Measurements from ENCODE around the gene ATP5F1E. TPM values are rescaled to one million over a fixed set of nuclear protein-coding genes. Genes with fewer than 3 reads are reported as not detected.
A peak's percentile ranks its signal among the peaks of the same experiment; 100 is the strongest.

ATP5F1E gene
- total RNA-seq, 4 donors from 2014 or later: 27.1 to 38.2 (median 33.7) TPM

DNA sequence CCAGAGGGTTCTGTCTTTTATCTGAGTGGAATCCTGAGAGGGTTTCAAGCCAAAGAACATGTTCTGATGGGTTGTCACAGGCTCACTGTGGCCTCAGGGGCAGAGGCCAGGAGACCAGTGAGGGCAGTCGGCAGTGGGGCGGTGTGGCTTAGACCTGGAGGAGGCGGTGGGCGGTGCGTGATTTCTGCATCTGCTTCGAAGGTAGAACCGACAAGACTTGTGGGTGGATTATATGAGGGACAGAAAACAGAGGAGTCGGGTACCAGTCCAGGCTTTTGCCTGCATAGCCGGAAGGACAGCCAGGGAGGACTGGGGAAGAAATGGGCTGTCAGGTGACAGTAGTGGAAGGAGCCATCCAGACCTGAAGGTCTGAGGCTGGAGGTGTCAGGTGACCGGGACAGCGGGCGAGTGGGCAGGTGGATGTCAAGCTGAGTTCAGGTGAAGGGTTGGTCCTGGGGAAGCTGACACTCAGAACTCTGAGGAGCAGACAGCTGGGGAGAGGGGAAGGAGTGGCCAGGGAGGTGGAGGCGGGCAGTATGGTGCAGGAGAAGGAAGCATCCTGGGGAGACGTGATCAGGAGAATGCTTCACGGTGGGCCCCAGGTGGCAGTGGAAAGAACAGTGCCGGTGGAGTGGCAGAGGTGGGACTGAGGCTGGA lies 28.2 kb downstream of the ATP5F1E start:
- intact Hi-C loops (cut with DNase I; ENCODE audit: low total_unique reads): no loop called here
- TF ChIP-seq POLR2A (IDR thresholded peaks at IDR 0.05): no peak
- TF ChIP-seq, protein P1, sequence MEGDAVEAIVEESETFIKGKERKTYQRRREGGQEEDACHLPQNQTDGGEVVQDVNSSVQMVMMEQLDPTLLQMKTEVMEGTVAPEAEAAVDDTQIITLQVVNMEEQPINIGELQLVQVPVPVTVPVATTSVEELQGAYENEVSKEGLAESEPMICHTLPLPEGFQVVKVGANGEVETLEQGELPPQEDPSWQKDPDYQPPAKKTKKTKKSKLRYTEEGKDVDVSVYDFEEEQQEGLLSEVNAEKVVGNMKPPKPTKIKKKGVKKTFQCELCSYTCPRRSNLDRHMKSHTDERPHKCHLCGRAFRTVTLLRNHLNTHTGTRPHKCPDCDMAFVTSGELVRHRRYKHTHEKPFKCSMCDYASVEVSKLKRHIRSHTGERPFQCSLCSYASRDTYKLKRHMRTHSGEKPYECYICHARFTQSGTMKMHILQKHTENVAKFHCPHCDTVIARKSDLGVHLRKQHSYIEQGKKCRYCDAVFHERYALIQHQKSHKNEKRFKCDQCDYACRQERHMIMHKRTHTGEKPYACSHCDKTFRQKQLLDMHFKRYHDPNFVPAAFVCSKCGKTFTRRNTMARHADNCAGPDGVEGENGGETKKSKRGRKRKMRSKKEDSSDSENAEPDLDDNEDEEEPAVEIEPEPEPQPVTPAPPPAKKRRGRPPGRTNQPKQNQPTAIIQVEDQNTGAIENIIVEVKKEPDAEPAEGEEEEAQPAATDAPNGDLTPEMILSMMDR (IDR thresholded peaks at IDR 0.05 in 4 of 5, conservative IDR thresholded peaks at IDR 0.05 in 1 of 5): no peak
- Histone ChIP-seq H3K4me3 (no peak overlapping the region), H3K27ac (peak overlapping the region; percentile 29 to 82 (median 78)), H3K36me3 (peaks cover 0 to 16% of the 10 kb centered on the region in 2 donors), H3K4me1 (peaks cover 16 to 27% of the 10 kb centered on the region in 2 donors), H3K27me3 (no peaks in the 10 kb centered on the region), H3K9me3 (no peaks in the 10 kb centered on the region)
- no peak for DNase-seq
- in situ Hi-C loops (cut with MboI; ENCODE audit: low sequenced_read_pairs in 4 of 4): no loop called here
- no peak for ATAC-seq

DNA sequence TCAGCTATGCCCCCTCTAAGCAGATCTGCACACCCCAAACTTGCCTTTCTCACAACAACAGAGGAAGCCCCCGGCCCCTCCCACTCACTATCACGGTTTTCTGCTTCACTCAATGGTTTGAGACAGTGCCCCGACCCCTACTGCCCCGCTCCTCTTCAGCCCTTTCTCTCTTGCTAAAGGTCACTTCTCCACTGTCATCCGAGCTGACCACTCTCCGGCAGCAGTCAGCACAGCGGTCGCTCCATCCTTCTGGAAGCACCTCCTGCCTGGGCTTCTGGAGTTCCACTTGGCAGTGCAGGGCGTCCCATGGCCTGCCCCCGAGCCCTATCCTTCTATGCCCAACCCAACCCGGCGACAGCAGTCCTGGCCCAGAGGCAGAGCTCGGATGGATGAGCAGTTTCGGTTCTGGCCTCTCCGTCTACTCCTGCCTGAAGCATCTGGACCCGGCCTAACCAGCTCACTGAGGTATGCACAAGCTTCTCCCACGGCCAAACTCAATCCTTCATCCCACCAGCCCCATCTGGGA lies 29.2 kb downstream of the ATP5F1E start:
- Histone ChIP-seq H3K4me3 (no peak overlapping the region), H3K4me1 (peaks cover 16 to 27% of the 10 kb centered on the region in 2 donors), H3K9me3 (no peaks in the 10 kb centered on the region), H3K36me3 (peaks cover 0 to 23% of the 10 kb centered on the region in 2 donors), H3K27ac (peak overlapping the region in 1 of 4 donors; percentile 27), H3K27me3 (no peaks in the 10 kb centered on the region)
- no peak for ATAC-seq
- no peak for TF ChIP-seq POLR2A (IDR thresholded peaks at IDR 0.05)
- TF ChIP-seq, protein P1 (IDR thresholded peaks at IDR 0.05 in 4 of 5, conservative IDR thresholded peaks at IDR 0.05 in 1 of 5): no peak
- no peak for DNase-seq
- intact Hi-C loops (cut with DNase I; ENCODE audit: low total_unique reads) (no loop called here), in situ Hi-C loops (cut with MboI; ENCODE audit: low sequenced_read_pairs in 4 of 4) (no loop called here)

DNA sequence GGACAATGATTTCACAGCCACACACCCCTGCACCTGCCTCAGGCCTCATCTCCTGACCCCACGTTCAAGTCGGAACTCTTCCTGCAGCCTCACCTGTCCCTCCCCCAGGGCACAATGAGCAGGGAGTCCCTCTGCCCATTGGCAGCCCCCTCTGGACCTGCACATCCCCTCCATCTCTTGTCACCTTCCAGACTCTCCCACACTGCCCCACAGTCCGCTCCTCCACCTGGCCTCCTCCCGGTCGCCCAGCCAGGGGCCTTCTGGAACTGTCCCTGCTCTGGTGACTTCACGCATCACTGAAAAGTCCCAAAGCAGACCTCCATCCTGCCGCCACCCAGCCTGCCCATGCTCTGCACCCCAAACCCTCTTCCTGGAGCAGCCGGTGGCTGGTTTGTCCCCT lies 29.7 kb downstream of the ATP5F1E start:
- Histone ChIP-seq H3K27me3 (no peaks in the 10 kb centered on the region), H3K9me3 (no peaks in the 10 kb centered on the region), H3K4me1 (peaks cover 16 to 23% of the 10 kb centered on the region in 2 donors), H3K27ac (no peak overlapping the region), H3K36me3 (peaks cover 0 to 28% of the 10 kb centered on the region in 2 donors), H3K4me3 (no peak overlapping the region)
- DNase-seq (no peak), ATAC-seq (no peak)
- TF ChIP-seq, protein P1 (IDR thresholded peaks at IDR 0.05 in 4 of 5, conservative IDR thresholded peaks at IDR 0.05 in 1 of 5): no peak
- TF ChIP-seq POLR2A (IDR thresholded peaks at IDR 0.05): no peak
- intact Hi-C loops (cut with DNase I; ENCODE audit: low total_unique reads): no loop called here
- in situ Hi-C loops (cut with MboI; ENCODE audit: low sequenced_read_pairs in 4 of 4): no loop called here

DNA sequence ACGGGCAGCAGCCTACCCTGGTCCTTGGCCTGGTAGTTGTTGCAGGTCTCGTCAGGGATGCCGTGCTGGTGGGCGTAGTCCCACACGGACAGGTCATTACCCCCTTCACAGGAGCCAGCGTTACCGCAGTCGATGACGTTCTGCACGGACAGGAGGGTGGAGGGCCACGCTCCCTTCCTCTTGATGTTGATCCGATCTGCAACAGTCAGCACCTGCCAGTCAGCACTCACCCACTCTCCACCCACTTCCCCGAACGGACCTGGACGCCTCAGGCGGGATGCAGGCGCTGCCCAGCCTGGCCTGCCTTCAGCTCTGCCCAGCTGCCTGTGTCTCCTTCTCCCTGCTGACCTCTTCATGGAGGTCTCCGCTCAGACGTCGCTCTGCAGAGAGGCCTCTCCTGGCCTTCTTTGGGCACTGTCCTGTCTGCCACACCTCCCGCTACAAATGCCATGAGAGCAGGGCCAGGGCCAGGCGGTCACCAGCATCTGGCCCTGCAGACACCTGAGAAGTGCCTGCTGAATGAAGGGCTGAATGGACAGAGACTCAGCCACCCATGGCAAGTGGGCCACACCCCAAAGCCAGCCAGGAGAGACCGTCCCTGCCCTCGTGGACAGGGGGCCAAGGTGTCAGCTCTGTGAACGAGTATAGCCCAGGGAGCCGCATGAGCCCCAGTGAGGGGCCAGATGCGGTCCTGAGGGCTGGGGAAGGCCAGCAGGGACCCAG lies 30.5 kb downstream of the ATP5F1E start:
- no peak overlapping the region for H3K27ac ChIP-seq
- H3K4me3 ChIP-seq: no peak overlapping the region
- in situ Hi-C loops (cut with MboI; ENCODE audit: low sequenced_read_pairs in 4 of 4) (no loop called here), intact Hi-C loops (cut with DNase I; ENCODE audit: low total_unique reads) (no loop called here)
- no peaks in the 10 kb centered on the region for H3K9me3 ChIP-seq
- DNase-seq (no peak), ATAC-seq (no peak)
- H3K36me3 ChIP-seq: peaks cover 0 to 36% of the 10 kb centered on the region in 2 donors
- no peaks in the 10 kb centered on the region for H3K27me3 ChIP-seq
- TF ChIP-seq, protein P1 (IDR thresholded peaks at IDR 0.05 in 4 of 5, conservative IDR thresholded peaks at IDR 0.05 in 1 of 5): no peak
- TF ChIP-seq POLR2A (IDR thresholded peaks at IDR 0.05): no peak
- peaks cover 16 to 22% of the 10 kb centered on the region in 2 donors for H3K4me1 ChIP-seq

Measured in gastrocnemius medialis (tissue), 4 donors.